Hepatocyte (in vitro differentiated cells): ENCODE measurements around the gene TBC1D3B.

ENCODE experiments used
- CTCF ChIP-seq: fragments of 200-600 bp; sonication (generic); IDR thresholded peaks from 2 replicates; pipeline ENCODE4 v1.5.1; 2016; ENCODE audit warnings: antibody characterized with exemption, mild to moderate bottlenecking; ENCODE audit not compliant: poor library complexity
- EZH2phosphoT487 ChIP-seq: fragments of 200-600 bp; sonication (generic); IDR thresholded peaks from one replicate; pipeline ENCODE4 v1.6.1; 2018; ENCODE audit warnings: antibody characterized with exemption, mild to moderate bottlenecking, low read depth, moderate library complexity; ENCODE audit not compliant: unreplicated experiment, severe bottlenecking

GRCh38 chr17:36127199-36127893 is 49.1 kb downstream of the TBC1D3B start:
- no peak for TF ChIP-seq CTCF
- no peak for TF ChIP-seq EZH2phosphoT487
